ENCODE measurements around the gene ATF2. TPM values are rescaled to one million over a fixed set of nuclear protein-coding genes. Genes with fewer than 3 reads are reported as not detected.

ATF2 gene
- total and polyA plus RNA-seq, 2 donors (not counting 3 experiments of a cell fraction or from before 2014, with no cell fraction given): 36.3 to 57.1 TPM

DNA sequence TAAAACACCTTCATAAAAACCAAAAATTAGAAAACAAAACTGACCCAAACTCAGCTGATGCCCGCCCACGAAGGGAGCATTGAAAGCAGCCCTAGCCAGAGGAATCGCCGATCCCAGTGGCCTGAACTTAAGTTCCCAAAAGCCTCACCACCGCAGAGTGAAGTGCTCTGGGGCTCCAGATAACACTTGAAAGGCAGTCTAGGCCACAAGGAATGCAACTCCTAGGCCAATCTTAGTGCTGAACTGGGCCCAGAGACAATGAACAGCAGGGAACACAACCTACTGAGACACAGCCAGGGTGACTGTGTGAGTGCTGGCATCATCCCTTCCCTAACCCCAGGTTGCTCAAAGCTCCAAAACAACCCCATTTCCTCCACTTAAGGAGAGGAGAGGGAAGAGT, 103.2 kb downstream of the ATF2 start:
- Histone ChIP-seq H3K79me2 (ENCODE audit: control insufficient read depth, insufficient read depth, low read length) (no peaks in the 10 kb centered on the region), H3K4me3 (replicated peaks in 1 of 3; ENCODE audit: insufficient read depth in 1 of 3, low read depth in 1 of 3, low read length in 3 of 3) (no peak overlapping the region), H3K36me3 (ENCODE audit: control insufficient read depth in 2 of 2, extremely low read depth in 1 of 2, insufficient read depth in 2 of 2, low read length in 2 of 2) (peaks cover 0 to 2% of the 10 kb centered on the region in 2 experiments), H3K4me1 (ENCODE audit: control insufficient read depth, extremely low read depth, insufficient read depth, low read length) (no peaks in the 10 kb centered on the region), H3K4me2 (ENCODE audit: insufficient read depth, low read length) (no peak overlapping the region), H4K20me1 (replicated peaks; ENCODE audit: control insufficient read depth, extremely low read depth, insufficient read depth, low read length) (no peaks in the 10 kb centered on the region), H3K9me1 (replicated peaks; ENCODE audit: control insufficient read depth, extremely low read depth, insufficient read depth, low read length) (no peaks in the 10 kb centered on the region), H3K9ac (replicated peaks; ENCODE audit: extremely low read depth, insufficient read depth, low read length) (no peak overlapping the region), H3K27me3 (ENCODE audit: control insufficient read depth in 2 of 2, insufficient read depth in 2 of 2, low read length in 2 of 2) (no peaks in the 10 kb centered on the region), H3K9me3 (replicated peaks; ENCODE audit: control insufficient read depth, insufficient read depth, low read length) (no peaks in the 10 kb centered on the region), H3K27ac (ENCODE audit: insufficient read depth, low read depth, low read length) (no peak overlapping the region), H2AFZ (ENCODE audit: low read depth, low read length) (no peak overlapping the region)
- no peak for TF ChIP-seq MYC (IDR thresholded peaks at IDR 0.05; ENCODE audit: low read depth, low read length)
- no peak for TF ChIP-seq JUN (IDR thresholded peaks at IDR 0.05; ENCODE audit: borderline replicate concordance, insufficient read depth, insufficient read length, low read depth)
- no peak for TF ChIP-seq POLR2A (IDR thresholded peaks at IDR 0.05; ENCODE audit: low read depth, low read length)
- TF ChIP-seq EZH2 (IDR thresholded peaks at IDR 0.05; ENCODE audit: borderline replicate concordance, low read depth, low read length, severe bottlenecking): no peak
- TF ChIP-seq FOS (IDR thresholded peaks at IDR 0.05; ENCODE audit: borderline replicate concordance, insufficient read depth, low read length): no peak
- no peak for TF ChIP-seq POLR2AphosphoS5 (IDR thresholded peaks at IDR 0.05; ENCODE audit: insufficient read depth, low read depth, low read length)
- TF ChIP-seq, protein P1, sequence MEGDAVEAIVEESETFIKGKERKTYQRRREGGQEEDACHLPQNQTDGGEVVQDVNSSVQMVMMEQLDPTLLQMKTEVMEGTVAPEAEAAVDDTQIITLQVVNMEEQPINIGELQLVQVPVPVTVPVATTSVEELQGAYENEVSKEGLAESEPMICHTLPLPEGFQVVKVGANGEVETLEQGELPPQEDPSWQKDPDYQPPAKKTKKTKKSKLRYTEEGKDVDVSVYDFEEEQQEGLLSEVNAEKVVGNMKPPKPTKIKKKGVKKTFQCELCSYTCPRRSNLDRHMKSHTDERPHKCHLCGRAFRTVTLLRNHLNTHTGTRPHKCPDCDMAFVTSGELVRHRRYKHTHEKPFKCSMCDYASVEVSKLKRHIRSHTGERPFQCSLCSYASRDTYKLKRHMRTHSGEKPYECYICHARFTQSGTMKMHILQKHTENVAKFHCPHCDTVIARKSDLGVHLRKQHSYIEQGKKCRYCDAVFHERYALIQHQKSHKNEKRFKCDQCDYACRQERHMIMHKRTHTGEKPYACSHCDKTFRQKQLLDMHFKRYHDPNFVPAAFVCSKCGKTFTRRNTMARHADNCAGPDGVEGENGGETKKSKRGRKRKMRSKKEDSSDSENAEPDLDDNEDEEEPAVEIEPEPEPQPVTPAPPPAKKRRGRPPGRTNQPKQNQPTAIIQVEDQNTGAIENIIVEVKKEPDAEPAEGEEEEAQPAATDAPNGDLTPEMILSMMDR (IDR thresholded peaks at IDR 0.05; ENCODE audit: extremely low read depth in 1 of 2, insufficient read depth in 1 of 2, low read depth in 1 of 2, low read length in 2 of 2): no peak
- no peak for TF ChIP-seq MAX (IDR thresholded peaks at IDR 0.05; ENCODE audit: insufficient read depth, insufficient read length)
- intact Hi-C loops (cut with micrococcal nuclease) (no loop called here), dilution Hi-C loops (cut with MboI; ENCODE audit: extremely low pct_ligation_motif_present, low sequenced_read_pairs) (no loop called here)
- FAIRE-seq (no peak), DNase-seq (ENCODE audit: low read depth, low spot score) (no peak)
- POLR2A ChIA-PET: no interaction called here
- BruUV-seq (replicated peaks): no TSS peak
- CTCF ChIA-PET: no interaction called here

Measured in endothelial cell of umbilical vein (primary cell).